ENCODE results near the gene PRKAG2. TPM values are rescaled to one million over a fixed set of nuclear protein-coding genes. Genes with fewer than 3 reads are reported as not detected.
A peak's percentile ranks its signal among the peaks of the same experiment; 100 is the strongest.

The PRKAG2 gene
- polyA plus RNA-seq, 3 donors: 29.2 to 59.8 (median 30.9) TPM

- WGBS (ENCODE audit: insufficient coverage): 76% methylated on average over 13 of the region's 18 CpGs
- peak overlapping the region; percentile 25 to 96 (median 87) for H3K27ac Mint-ChIP-seq
- TF ChIP-seq, protein P1, sequence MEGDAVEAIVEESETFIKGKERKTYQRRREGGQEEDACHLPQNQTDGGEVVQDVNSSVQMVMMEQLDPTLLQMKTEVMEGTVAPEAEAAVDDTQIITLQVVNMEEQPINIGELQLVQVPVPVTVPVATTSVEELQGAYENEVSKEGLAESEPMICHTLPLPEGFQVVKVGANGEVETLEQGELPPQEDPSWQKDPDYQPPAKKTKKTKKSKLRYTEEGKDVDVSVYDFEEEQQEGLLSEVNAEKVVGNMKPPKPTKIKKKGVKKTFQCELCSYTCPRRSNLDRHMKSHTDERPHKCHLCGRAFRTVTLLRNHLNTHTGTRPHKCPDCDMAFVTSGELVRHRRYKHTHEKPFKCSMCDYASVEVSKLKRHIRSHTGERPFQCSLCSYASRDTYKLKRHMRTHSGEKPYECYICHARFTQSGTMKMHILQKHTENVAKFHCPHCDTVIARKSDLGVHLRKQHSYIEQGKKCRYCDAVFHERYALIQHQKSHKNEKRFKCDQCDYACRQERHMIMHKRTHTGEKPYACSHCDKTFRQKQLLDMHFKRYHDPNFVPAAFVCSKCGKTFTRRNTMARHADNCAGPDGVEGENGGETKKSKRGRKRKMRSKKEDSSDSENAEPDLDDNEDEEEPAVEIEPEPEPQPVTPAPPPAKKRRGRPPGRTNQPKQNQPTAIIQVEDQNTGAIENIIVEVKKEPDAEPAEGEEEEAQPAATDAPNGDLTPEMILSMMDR (IDR thresholded peaks at IDR 0.05): no peak
Measured at GRCh38 chr7:151744051-151744580, 132.8 kb downstream of the PRKAG2 start.

DNA sequence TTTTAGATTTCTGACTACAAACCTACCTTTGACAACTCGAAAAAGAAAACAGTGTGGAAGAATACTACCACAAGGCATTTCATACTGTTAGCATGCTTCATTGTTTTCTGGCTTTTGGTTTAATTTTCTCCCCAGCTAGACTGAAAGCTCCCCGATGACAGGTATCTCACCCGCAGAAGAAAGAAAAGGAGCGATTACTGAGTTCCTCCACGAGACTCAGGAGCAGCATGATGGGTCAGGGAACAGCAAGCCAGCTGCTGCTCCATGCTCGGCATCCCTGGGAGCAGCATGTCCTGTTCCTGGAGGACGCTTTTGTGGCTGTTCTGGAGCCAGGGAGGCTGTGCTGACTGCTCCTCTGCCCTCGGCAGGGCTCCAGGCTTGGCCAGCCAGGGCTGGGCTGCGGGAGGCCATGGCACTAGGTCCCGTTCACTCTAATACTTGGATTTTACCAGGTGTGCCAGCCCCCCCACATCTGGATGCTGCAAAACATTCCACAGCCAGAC, 133.4 kb downstream of the PRKAG2 start:
- Histone ChIP-seq H3K4me1 (ENCODE audit: control insufficient read depth in 1 of 2, insufficient read depth in 2 of 2, low read length in 2 of 2) (peaks cover 40 to 41% of the 10 kb centered on the region in 2 donors), H4K20me1 (ENCODE audit: insufficient read depth, low read length) (peaks cover 98% of the 10 kb centered on the region), H3K4me3 (replicated peaks in 1 of 3; ENCODE audit: low read depth in 2 of 3, low read length in 3 of 3) (peak overlapping the region in 1 of 3 experiments; percentile 33), H3K79me2 (ENCODE audit: insufficient read depth, low read length) (peaks cover 17% of the 10 kb centered on the region), H3K4me2 (replicated peaks; ENCODE audit: extremely low read depth, low read length, poor library complexity, severe bottlenecking) (peak overlapping the region; percentile 51), H3K27ac (ENCODE audit: low read depth in 1 of 2, low read length in 2 of 2) (peak overlapping the region; percentile 69 to 71), H3K9me3 (replicated peaks in 1 of 2; ENCODE audit: control insufficient read depth in 1 of 2, insufficient read depth in 1 of 2, low read length in 2 of 2) (no peaks in the 10 kb centered on the region), H2AFZ (ENCODE audit: insufficient read depth, low read depth, low read length, poor library complexity, severe bottlenecking) (no peak overlapping the region), H3K36me3 (replicated peaks in 1 of 2; ENCODE audit: control insufficient read depth in 1 of 2, insufficient read depth in 2 of 2, low read length in 2 of 2) (peaks cover 0 to 13% of the 10 kb centered on the region in 2 donors), H3K9ac (ENCODE audit: insufficient read depth, low read length, poor library complexity, severe bottlenecking) (peak overlapping the region; percentile 2), H3K27me3 (ENCODE audit: control insufficient read depth in 2 of 2, insufficient read depth in 2 of 2, low read length in 2 of 2) (no peaks in the 10 kb centered on the region)
- intact Hi-C loops (cut with micrococcal nuclease): no loop called here
- Mint-ChIP-seq H3K36me3 (peaks cover 39 to 64% of the 10 kb centered on the region in 2 donors), H3K27me3 (ENCODE audit: low read depth in 3 of 3) (peaks cover 0 to 3% (median 2%) of the 10 kb centered on the region in 3 donors), H3K4me3 (peak overlapping the region; percentile 37 to 59), H3K4me1 (peaks cover 52% of the 10 kb centered on the region), H3K9me3 (peaks cover 0 to 4% (median 0%) of the 10 kb centered on the region in 7 donors), H3K27ac (peak overlapping the region; percentile 79 to 96 (median 87))
- TF ChIP-seq, protein P1 (IDR thresholded peaks at IDR 0.05): no peak
- no peak for DNase-seq
- 76% methylated on average over 8 of the region's 10 CpGs for WGBS (ENCODE audit: insufficient coverage)

More at GRCh38 chr7:151744051-151744580, 132.8 kb downstream of the PRKAG2 start:
- Mint-ChIP-seq H3K4me1 (peaks cover 52% of the 10 kb centered on the region), H3K27me3 (ENCODE audit: low read depth in 3 of 3) (peaks cover 0 to 3% (median 2%) of the 10 kb centered on the region in 3 donors), H3K4me3 (peak overlapping the region in 1 of 2 donors; percentile 15), H3K36me3 (peaks cover 44 to 70% of the 10 kb centered on the region in 2 donors), H3K9me3 (peaks cover 0 to 4% (median 0%) of the 10 kb centered on the region in 7 donors)
- no peak for DNase-seq
- Histone ChIP-seq H3K4me1 (ENCODE audit: control insufficient read depth in 1 of 2, insufficient read depth in 2 of 2, low read length in 2 of 2) (peaks cover 40 to 41% of the 10 kb centered on the region in 2 donors), H3K4me3 (replicated peaks in 1 of 3; ENCODE audit: low read depth in 2 of 3, low read length in 3 of 3) (no peak overlapping the region), H3K9ac (ENCODE audit: insufficient read depth, low read length, poor library complexity, severe bottlenecking) (peak overlapping the region; percentile 2), H3K79me2 (ENCODE audit: insufficient read depth, low read length) (peaks cover 22% of the 10 kb centered on the region), H3K36me3 (replicated peaks in 1 of 2; ENCODE audit: control insufficient read depth in 1 of 2, insufficient read depth in 2 of 2, low read length in 2 of 2) (peaks cover 0 to 19% of the 10 kb centered on the region in 2 donors), H3K4me2 (replicated peaks; ENCODE audit: extremely low read depth, low read length, poor library complexity, severe bottlenecking) (no peak overlapping the region), H2AFZ (ENCODE audit: insufficient read depth, low read depth, low read length, poor library complexity, severe bottlenecking) (no peak overlapping the region), H3K27ac (ENCODE audit: low read depth in 1 of 2, low read length in 2 of 2) (no peak overlapping the region), H3K9me3 (replicated peaks in 1 of 2; ENCODE audit: control insufficient read depth in 1 of 2, insufficient read depth in 1 of 2, low read length in 2 of 2) (no peaks in the 10 kb centered on the region), H4K20me1 (ENCODE audit: insufficient read depth, low read length) (peaks cover 98% of the 10 kb centered on the region), H3K27me3 (ENCODE audit: control insufficient read depth in 2 of 2, insufficient read depth in 2 of 2, low read length in 2 of 2) (no peaks in the 10 kb centered on the region)
- intact Hi-C loops (cut with micrococcal nuclease): no loop called here
